ENCODE data around the gene SEPTIN12.

DNA sequence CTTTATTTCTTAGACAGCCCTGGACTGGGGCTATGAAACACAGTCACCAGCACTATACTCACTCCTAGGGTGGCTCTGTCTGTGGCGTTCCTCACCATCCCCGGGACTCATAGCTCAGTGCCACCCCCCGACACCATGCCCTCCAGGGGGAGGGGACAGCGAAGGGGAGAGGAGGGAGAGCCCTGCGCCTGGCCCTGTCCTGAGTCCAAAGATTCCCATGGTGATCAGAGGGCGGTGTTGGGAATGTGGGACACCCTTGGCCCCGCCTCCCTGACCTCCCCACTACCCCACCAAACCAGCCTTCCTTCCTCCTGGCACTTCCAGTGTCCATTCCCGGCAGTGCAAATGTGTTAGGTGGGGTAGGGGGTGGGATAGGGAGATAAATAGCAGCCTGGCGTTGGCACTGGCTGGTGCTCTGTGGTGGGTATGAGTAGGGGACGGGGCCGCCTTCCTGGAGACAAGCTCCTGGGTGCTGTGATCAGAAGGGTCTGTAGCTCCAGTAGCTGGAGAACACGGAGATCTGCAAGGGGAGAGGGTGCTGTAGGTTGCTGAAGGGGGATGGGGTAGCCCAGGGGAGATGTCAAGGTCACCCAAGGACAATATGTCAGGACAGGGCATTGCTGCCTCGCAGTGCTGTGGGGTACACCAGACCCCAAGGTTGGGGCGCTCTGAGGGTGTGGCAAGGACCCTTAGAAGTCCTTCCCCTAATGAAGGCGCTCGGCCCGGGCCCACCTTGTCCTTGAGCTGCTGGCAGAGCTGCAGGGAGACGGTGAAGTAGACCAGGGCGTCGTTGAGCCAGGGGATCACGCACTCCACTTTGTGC is 9.0 kb upstream of the SEPTIN12 start:
- TF ChIP-seq EP300 (conservative IDR thresholded peaks at IDR 0.05; ENCODE audit: poor library complexity, severe bottlenecking) (no peak), SMC3 (conservative IDR thresholded peaks at IDR 0.05; ENCODE audit: poor library complexity) (no peak), EZH2 (IDR thresholded peaks at IDR 0.05; ENCODE audit: borderline replicate concordance, insufficient read depth, low read length, poor library complexity, severe bottlenecking) (no peak)
- TF ChIP-seq, protein P1, sequence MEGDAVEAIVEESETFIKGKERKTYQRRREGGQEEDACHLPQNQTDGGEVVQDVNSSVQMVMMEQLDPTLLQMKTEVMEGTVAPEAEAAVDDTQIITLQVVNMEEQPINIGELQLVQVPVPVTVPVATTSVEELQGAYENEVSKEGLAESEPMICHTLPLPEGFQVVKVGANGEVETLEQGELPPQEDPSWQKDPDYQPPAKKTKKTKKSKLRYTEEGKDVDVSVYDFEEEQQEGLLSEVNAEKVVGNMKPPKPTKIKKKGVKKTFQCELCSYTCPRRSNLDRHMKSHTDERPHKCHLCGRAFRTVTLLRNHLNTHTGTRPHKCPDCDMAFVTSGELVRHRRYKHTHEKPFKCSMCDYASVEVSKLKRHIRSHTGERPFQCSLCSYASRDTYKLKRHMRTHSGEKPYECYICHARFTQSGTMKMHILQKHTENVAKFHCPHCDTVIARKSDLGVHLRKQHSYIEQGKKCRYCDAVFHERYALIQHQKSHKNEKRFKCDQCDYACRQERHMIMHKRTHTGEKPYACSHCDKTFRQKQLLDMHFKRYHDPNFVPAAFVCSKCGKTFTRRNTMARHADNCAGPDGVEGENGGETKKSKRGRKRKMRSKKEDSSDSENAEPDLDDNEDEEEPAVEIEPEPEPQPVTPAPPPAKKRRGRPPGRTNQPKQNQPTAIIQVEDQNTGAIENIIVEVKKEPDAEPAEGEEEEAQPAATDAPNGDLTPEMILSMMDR (IDR thresholded peaks at IDR 0.05; ENCODE audit: poor library complexity, severe bottlenecking): no peak
- TF ChIP-seq, protein P2, sequence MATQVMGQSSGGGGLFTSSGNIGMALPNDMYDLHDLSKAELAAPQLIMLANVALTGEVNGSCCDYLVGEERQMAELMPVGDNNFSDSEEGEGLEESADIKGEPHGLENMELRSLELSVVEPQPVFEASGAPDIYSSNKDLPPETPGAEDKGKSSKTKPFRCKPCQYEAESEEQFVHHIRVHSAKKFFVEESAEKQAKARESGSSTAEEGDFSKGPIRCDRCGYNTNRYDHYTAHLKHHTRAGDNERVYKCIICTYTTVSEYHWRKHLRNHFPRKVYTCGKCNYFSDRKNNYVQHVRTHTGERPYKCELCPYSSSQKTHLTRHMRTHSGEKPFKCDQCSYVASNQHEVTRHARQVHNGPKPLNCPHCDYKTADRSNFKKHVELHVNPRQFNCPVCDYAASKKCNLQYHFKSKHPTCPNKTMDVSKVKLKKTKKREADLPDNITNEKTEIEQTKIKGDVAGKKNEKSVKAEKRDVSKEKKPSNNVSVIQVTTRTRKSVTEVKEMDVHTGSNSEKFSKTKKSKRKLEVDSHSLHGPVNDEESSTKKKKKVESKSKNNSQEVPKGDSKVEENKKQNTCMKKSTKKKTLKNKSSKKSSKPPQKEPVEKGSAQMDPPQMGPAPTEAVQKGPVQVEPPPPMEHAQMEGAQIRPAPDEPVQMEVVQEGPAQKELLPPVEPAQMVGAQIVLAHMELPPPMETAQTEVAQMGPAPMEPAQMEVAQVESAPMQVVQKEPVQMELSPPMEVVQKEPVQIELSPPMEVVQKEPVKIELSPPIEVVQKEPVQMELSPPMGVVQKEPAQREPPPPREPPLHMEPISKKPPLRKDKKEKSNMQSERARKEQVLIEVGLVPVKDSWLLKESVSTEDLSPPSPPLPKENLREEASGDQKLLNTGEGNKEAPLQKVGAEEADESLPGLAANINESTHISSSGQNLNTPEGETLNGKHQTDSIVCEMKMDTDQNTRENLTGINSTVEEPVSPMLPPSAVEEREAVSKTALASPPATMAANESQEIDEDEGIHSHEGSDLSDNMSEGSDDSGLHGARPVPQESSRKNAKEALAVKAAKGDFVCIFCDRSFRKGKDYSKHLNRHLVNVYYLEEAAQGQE (IDR thresholded peaks at IDR 0.05; ENCODE audit: borderline replicate concordance): no peak

All from neural cell (in vitro differentiated cells).